Trophoblast cell (in vitro differentiated cells and primary cell): ENCODE results near the gene NUP205.

ENCODE experiments used
- DNase-seq, 2 donors: peaks; one replicate each; pipeline ENCODE4 v3.0.0-alpha.2; 2016
- H2AFZ ChIP-seq: 2 replicates; pipeline ENCODE4 v1.6.1; 2013; ENCODE audit warnings: low read length, moderate library complexity, mild to moderate bottlenecking; ENCODE audit not compliant: insufficient read depth, poor library complexity
- H2AK5ac ChIP-seq: 2 replicates; pipeline ENCODE4 v1.6.1; 2013; ENCODE audit warnings: mild to moderate bottlenecking, low read length
- H2BK120ac ChIP-seq: 2 replicates; pipeline ENCODE4 v1.6.1; 2013; ENCODE audit warnings: low read length, mild to moderate bottlenecking, moderate library complexity; ENCODE audit not compliant: insufficient read depth, poor library complexity
- H2BK12ac ChIP-seq: 2 replicates; pipeline ENCODE4 v1.6.1; 2013; ENCODE audit warnings: mild to moderate bottlenecking, low read length, moderate library complexity
- H2BK5ac ChIP-seq: 2 replicates; pipeline ENCODE4 v1.6.1; 2013; ENCODE audit warnings: low read length, low read depth, moderate library complexity, mild to moderate bottlenecking; ENCODE audit not compliant: poor library complexity
- H3K14ac ChIP-seq: 2 replicates; pipeline ENCODE4 v1.6.1; 2013; ENCODE audit warnings: mild to moderate bottlenecking, low read length
- H3K18ac ChIP-seq: 2 replicates; pipeline ENCODE4 v1.6.1; 2013; ENCODE audit warnings: mild to moderate bottlenecking, low read length
- H3K23ac ChIP-seq: 2 replicates; pipeline ENCODE4 v1.6.1; 2013; ENCODE audit warnings: low read length
- H3K27ac ChIP-seq: 2 replicates; pipeline ENCODE4 v1.5.1; 2013; ENCODE audit warnings: low read depth, mild to moderate bottlenecking, inconsistent platforms, low read length, moderate library complexity
- H3K27me3 ChIP-seq: 2 replicates; pipeline ENCODE4 v1.6.1; 2013; ENCODE audit warnings: inconsistent platforms, mild to moderate bottlenecking, low read length, moderate library complexity; ENCODE audit not compliant: insufficient read depth
- H3K36me3 ChIP-seq, 2 experiments: 1 replicate in 1 of 2; 2 replicates in 1 of 2; pipeline ENCODE4 v1.6.1; 2013; ENCODE audit warnings: low read length in 2 of 2, mild to moderate bottlenecking in 2 of 2, moderate library complexity in 1 of 2; ENCODE audit not compliant: insufficient read depth in 2 of 2, control insufficient read depth in 1 of 2
- H3K4ac ChIP-seq: 2 replicates; pipeline ENCODE4 v1.6.1; 2013; ENCODE audit warnings: low read depth, mild to moderate bottlenecking, low read length, moderate library complexity
- H3K4me1 ChIP-seq, 2 experiments: 1 replicate in 1 of 2; 2 replicates in 1 of 2; pipeline ENCODE4 v1.6.1; 2013; ENCODE audit warnings: low read length in 2 of 2, mild to moderate bottlenecking in 2 of 2, moderate library complexity in 1 of 2; ENCODE audit not compliant: insufficient read depth in 2 of 2, control insufficient read depth in 1 of 2
- H3K4me2 ChIP-seq: 2 replicates; pipeline ENCODE4 v1.6.1; 2013; ENCODE audit warnings: inconsistent platforms, mild to moderate bottlenecking, low read length, moderate library complexity
- H3K4me3 ChIP-seq: 2 replicates; pipeline ENCODE4 v1.5.1; 2013; ENCODE audit warnings: mild to moderate bottlenecking, low read depth, low read length, inconsistent platforms
- H3K79me1 ChIP-seq: one replicate; pipeline ENCODE4 v1.6.1; 2013; ENCODE audit warnings: low read length
- H3K79me2 ChIP-seq: 2 replicates; pipeline ENCODE4 v1.6.1; 2013; ENCODE audit warnings: low read length, mild to moderate bottlenecking; ENCODE audit not compliant: control insufficient read depth, insufficient read depth, poor library complexity
- H3K9ac ChIP-seq: 2 replicates; pipeline ENCODE4 v1.6.1; 2013; ENCODE audit warnings: mild to moderate bottlenecking, low read length
- H3K9me3 ChIP-seq: 2 replicates; pipeline ENCODE4 v1.6.1; 2013; ENCODE audit warnings: low read depth, mild to moderate bottlenecking, control low read depth, inconsistent platforms, low read length; ENCODE audit not compliant: insufficient read depth
- H4K12ac ChIP-seq: 2 replicates; pipeline ENCODE4 v1.6.1; 2013; ENCODE audit warnings: low read depth, mild to moderate bottlenecking, low read length, moderate library complexity
- H4K8ac ChIP-seq: 2 replicates; pipeline ENCODE4 v1.6.1; 2013; ENCODE audit warnings: low read depth, mild to moderate bottlenecking, low read length, moderate library complexity
- H4K91ac ChIP-seq: one replicate; pipeline ENCODE4 v1.6.1; 2013; ENCODE audit warnings: low read depth, mild to moderate bottlenecking, low read length, moderate library complexity
- WGBS: extraction: QIAGEN DNeasy Blood & Tissue Kit; methylation state at CpG from one replicate; pipeline ENCODE4 v1.1.7; 2013; ENCODE audit warnings: missing lambda C conversion rate; ENCODE audit not compliant: insufficient read length, insufficient coverage; ENCODE audit errors: extremely low coverage; 5-methylcytosine and 5-hydroxymethylcytosine counted together

NUP205 gene

DNA sequence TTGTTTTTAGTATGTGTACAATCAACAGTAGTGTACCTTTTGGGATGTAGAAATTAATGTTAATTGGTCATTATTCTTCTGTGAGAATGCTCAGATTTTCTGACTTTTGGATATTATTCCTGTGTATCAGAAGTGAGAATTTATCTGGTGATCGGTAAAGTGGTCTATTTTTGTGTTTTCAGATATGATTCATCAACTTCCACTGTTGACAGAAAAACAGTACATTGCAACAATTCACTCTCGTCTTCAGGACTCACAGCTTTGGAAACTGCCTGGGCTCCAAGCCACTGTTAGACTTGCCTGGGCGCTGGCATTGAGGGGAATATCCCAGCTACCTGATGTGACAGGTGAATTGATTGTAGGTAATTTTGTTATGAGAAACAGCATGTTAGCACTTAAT, 20.9 kb downstream of the NUP205 start:
- DNase-seq: no peak
- H3K4ac ChIP-seq: no peak overlapping the region
- no peak overlapping the region for H3K4me3 ChIP-seq
- peaks cover 36 to 52% of the 10 kb centered on the region in 2 experiments for H3K36me3 ChIP-seq
- no peak overlapping the region for H2BK12ac ChIP-seq
- H3K18ac ChIP-seq: no peak overlapping the region
- no peak overlapping the region for H3K4me2 ChIP-seq
- no peaks in the 10 kb centered on the region for H3K4me1 ChIP-seq
- H3K9ac ChIP-seq: no peak overlapping the region
- H3K27me3 ChIP-seq: no peaks in the 10 kb centered on the region
- H4K91ac ChIP-seq: no peak overlapping the region
- H2AFZ ChIP-seq: no peak overlapping the region
- no peak overlapping the region for H2AK5ac ChIP-seq
- H3K79me1 ChIP-seq: no peaks in the 10 kb centered on the region
- no peaks in the 10 kb centered on the region for H3K79me2 ChIP-seq
- no peak overlapping the region for H3K23ac ChIP-seq
- H4K8ac ChIP-seq: no peak overlapping the region
- H3K9me3 ChIP-seq: peaks cover 1% of the 10 kb centered on the region
- H3K14ac ChIP-seq: no peak overlapping the region
- no peak overlapping the region for H4K12ac ChIP-seq
- H2BK5ac ChIP-seq: no peak overlapping the region
- H3K27ac ChIP-seq: no peak overlapping the region
- WGBS: no CpG with 5 or more reads among the region's 3 CpGs
- H2BK120ac ChIP-seq: no peak overlapping the region

GRCh38 chr7:135584362-135585353, 26.9 kb downstream of the NUP205 start:
- H3K4ac ChIP-seq: no peak overlapping the region
- H2BK5ac ChIP-seq: no peak overlapping the region
- no peak overlapping the region for H3K23ac ChIP-seq
- DNase-seq: no peak
- no peak overlapping the region for H3K27ac ChIP-seq
- no peaks in the 10 kb centered on the region for H3K79me2 ChIP-seq
- H4K8ac ChIP-seq: no peak overlapping the region
- H3K79me1 ChIP-seq: no peaks in the 10 kb centered on the region
- no peak overlapping the region for H2AK5ac ChIP-seq
- peaks cover 36 to 42% of the 10 kb centered on the region in 2 experiments for H3K36me3 ChIP-seq
- H4K91ac ChIP-seq: no peak overlapping the region
- H3K9ac ChIP-seq: no peak overlapping the region
- WGBS: no CpG with 5 or more reads among the region's 3 CpGs
- no peaks in the 10 kb centered on the region for H3K4me1 ChIP-seq
- no peak overlapping the region for H3K18ac ChIP-seq
- no peaks in the 10 kb centered on the region for H3K27me3 ChIP-seq
- H2AFZ ChIP-seq: no peak overlapping the region
- peaks cover under 1% of the 10 kb centered on the region for H3K9me3 ChIP-seq
- H2BK120ac ChIP-seq: no peak overlapping the region
- H2BK12ac ChIP-seq: no peak overlapping the region
- no peak overlapping the region for H3K14ac ChIP-seq
- H3K4me2 ChIP-seq: no peak overlapping the region
- H4K12ac ChIP-seq: no peak overlapping the region
- no peak overlapping the region for H3K4me3 ChIP-seq

DNA sequence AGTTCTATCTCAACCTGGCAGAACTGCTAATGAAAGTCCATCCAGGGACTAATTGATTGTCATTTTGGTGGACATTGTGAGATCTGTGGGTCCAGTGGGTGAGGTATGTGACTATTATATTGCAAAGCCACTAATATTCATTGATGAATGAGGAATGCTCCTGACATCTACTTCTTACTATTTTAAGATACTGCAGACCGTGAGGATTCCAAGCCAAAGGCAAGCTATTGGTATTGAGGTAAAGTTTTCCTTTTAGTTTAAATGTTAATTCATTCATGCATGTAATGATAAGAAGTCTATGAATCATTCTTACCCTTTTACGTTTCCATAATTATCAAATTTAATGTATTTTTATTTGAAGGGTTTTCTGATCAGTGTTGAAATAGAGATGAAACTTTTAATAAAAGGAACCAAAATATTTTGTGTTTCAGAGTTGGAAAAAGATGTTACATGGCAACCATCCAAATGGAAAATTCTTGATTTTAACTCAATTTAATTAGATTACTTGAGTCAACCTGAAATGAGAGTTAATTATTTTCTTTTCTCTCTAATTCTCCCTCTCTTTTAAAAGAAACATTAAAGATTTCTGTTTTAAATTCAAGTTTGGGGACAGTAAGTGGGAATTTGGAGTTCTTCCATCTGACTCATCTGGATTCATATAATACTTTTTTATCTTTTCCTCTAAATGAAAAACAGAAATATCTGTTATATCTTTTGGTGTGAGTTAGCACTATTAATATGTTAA, 39.6 kb downstream of the NUP205 start:
- no CpG with 5 or more reads among the region's 2 CpGs for WGBS
- Histone ChIP-seq H3K79me1 (no peaks in the 10 kb centered on the region), H2BK5ac (no peak overlapping the region), H2AK5ac (no peak overlapping the region), H3K4me2 (no peak overlapping the region), H4K12ac (no peak overlapping the region), H3K9ac (no peak overlapping the region), H2AFZ (no peak overlapping the region), H3K9me3 (no peaks in the 10 kb centered on the region), H2BK12ac (no peak overlapping the region), H3K4me1 (no peaks in the 10 kb centered on the region), H2BK120ac (no peak overlapping the region), H3K27ac (no peak overlapping the region), H3K4ac (no peak overlapping the region), H3K23ac (no peak overlapping the region), H3K27me3 (no peaks in the 10 kb centered on the region), H3K4me3 (no peak overlapping the region), H3K18ac (no peak overlapping the region), H3K36me3 (peaks cover 12 to 19% of the 10 kb centered on the region in 2 experiments), H3K14ac (no peak overlapping the region), H4K8ac (no peak overlapping the region), H4K91ac (no peak overlapping the region), H3K79me2 (no peaks in the 10 kb centered on the region)
- DNase-seq: no peak

- no peak overlapping the region for H4K91ac ChIP-seq
- no peak overlapping the region for H2AFZ ChIP-seq
- no peak overlapping the region for H3K4ac ChIP-seq
- H3K4me3 ChIP-seq: no peak overlapping the region
- WGBS: no CpG with 5 or more reads among the region's 6 CpGs
- no peak overlapping the region for H2BK120ac ChIP-seq
- H3K79me2 ChIP-seq: no peaks in the 10 kb centered on the region
- H3K23ac ChIP-seq: no peak overlapping the region
- H4K12ac ChIP-seq: peak overlapping the region; percentile 70
- no peak overlapping the region for H3K27ac ChIP-seq
- H3K14ac ChIP-seq: no peak overlapping the region
- H3K36me3 ChIP-seq: peaks cover 9 to 14% of the 10 kb centered on the region in 2 experiments
- no peaks in the 10 kb centered on the region for H3K9me3 ChIP-seq
- no peak overlapping the region for H2BK12ac ChIP-seq
- H3K18ac ChIP-seq: no peak overlapping the region
- no peaks in the 10 kb centered on the region for H3K79me1 ChIP-seq
- H4K8ac ChIP-seq: no peak overlapping the region
- no peaks in the 10 kb centered on the region for H3K4me1 ChIP-seq
- H3K27me3 ChIP-seq: no peaks in the 10 kb centered on the region
- no peak overlapping the region for H3K9ac ChIP-seq
- DNase-seq: no peak
- no peak overlapping the region for H2BK5ac ChIP-seq
- H3K4me2 ChIP-seq: no peak overlapping the region
- H2AK5ac ChIP-seq: no peak overlapping the region
Observed at GRCh38 chr7:135597926-135598305, 40.2 kb downstream of the NUP205 start.
